PC-3 (cell line): ENCODE measurements around the gene CDK2AP2.

Source experiments
- CTCF ChIP-seq: fragments of 300-600 bp; sonication (generic); conservative IDR thresholded peaks from 2 replicates; pipeline ENCODE4 v1.5.1; 2017; ENCODE audit warnings: antibody characterized with exemption, low read depth, mild to moderate bottlenecking, low read length
- EZH2 ChIP-seq: fragments of 300-600 bp; sonication (generic); IDR thresholded peaks from one replicate; pipeline ENCODE4 v1.6.1; 2017; ENCODE audit warnings: antibody characterized with exemption, mild to moderate bottlenecking, low read length; ENCODE audit not compliant: unreplicated experiment

- TF ChIP-seq CTCF, result no peak
- no peak for TF ChIP-seq EZH2
Measured at GRCh38 chr11:67457453-67457852, 50.5 kb downstream of the CDK2AP2 start.
